ENCODE data around the gene ARHGAP24.

ARHGAP24 gene

DNA sequence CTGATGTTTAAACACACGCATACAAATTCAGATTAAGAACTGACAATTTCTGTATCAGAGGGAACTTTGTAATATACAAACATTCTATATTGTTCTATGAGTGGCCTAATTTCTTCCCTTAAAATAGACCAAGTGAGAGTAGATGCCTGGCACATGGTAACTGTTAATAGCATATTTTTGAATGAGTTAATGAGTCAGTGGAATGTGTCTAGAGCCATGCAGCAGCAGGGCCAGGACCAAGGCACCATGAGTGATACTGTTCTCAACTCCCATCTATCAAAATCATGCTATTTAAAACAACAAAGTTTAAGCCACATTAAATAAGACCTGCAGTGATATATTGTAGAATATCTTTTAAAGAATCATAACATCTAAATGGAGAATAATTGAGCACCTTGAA is 98.3 kb downstream of the ARHGAP24 start:
- Histone ChIP-seq H3K27me3 (ENCODE audit: control insufficient read depth in 2 of 2, insufficient read depth in 2 of 2, low read length in 2 of 2) (no peaks in the 10 kb centered on the region), H3K36me3 (ENCODE audit: control insufficient read depth in 2 of 2, insufficient read depth in 2 of 2, low read length in 2 of 2) (no peaks in the 10 kb centered on the region), H3K27ac (ENCODE audit: low read depth in 2 of 2, low read length in 2 of 2) (no peak overlapping the region), H3K9ac (ENCODE audit: low read depth in 1 of 2, low read length in 2 of 2) (no peak overlapping the region), H3K9me3 (ENCODE audit: control insufficient read depth in 2 of 2, low read length in 2 of 2) (no peaks in the 10 kb centered on the region), H3K4me1 (ENCODE audit: control insufficient read depth in 2 of 2, insufficient read depth in 2 of 2, low read length in 2 of 2) (no peaks in the 10 kb centered on the region), H3K4me3 (ENCODE audit: low read length in 2 of 2) (no peak overlapping the region)

DNA sequence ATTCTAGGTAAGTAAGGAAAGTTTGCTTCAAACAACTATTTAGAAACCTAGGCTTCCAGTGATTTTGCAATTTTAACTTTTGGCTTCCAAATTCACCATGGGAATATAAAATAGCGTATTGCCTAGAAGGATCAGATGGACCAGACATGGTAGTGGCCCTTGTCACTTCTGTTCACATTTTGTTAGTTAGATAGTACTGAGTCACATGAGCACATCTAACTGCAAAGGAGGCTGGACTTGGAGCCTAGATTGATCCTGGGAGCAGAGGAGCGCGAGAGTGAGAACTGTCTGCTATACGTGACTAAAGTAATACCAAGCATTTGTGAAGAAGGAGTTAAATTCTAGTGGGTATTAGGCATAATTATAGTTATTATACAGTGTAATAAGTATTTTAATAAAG is 102.4 kb downstream of the ARHGAP24 start:
- no peaks in the 10 kb centered on the region for H3K9me3 ChIP-seq (ENCODE audit: control insufficient read depth in 2 of 2, low read length in 2 of 2)
- no peaks in the 10 kb centered on the region for H3K4me1 ChIP-seq (ENCODE audit: control insufficient read depth in 2 of 2, insufficient read depth in 2 of 2, low read length in 2 of 2)
- H3K36me3 ChIP-seq (ENCODE audit: control insufficient read depth in 2 of 2, insufficient read depth in 2 of 2, low read length in 2 of 2): no peaks in the 10 kb centered on the region
- H3K9ac ChIP-seq (ENCODE audit: low read depth in 1 of 2, low read length in 2 of 2): no peak overlapping the region
- no peak overlapping the region for H3K4me3 ChIP-seq (ENCODE audit: low read length in 2 of 2)
- H3K27me3 ChIP-seq (ENCODE audit: control insufficient read depth in 2 of 2, insufficient read depth in 2 of 2, low read length in 2 of 2): no peaks in the 10 kb centered on the region
- H3K27ac ChIP-seq (ENCODE audit: low read depth in 2 of 2, low read length in 2 of 2): no peak overlapping the region

DNA sequence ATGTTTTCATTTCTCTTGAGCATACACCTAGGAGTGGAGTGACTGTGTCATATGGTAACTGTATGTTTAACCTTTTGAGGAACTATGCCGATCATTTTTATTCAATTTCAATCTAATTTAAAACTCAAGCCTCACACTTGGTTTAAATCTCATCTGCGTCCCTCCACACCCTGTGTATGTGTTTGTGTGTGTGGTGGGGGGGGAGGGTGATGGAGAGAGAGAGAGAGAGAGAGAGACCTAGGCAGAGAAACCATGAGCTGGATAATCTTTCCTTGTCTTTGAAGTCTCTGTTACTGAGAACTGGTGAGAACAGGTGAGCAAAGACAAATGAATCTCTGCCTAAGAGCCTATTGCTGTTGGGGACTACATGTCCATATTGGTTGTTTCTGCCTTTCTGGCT is 105.0 kb downstream of the ARHGAP24 start:
- H3K4me1 ChIP-seq (ENCODE audit: control insufficient read depth in 2 of 2, insufficient read depth in 2 of 2, low read length in 2 of 2): no peaks in the 10 kb centered on the region
- H3K36me3 ChIP-seq (ENCODE audit: control insufficient read depth in 2 of 2, insufficient read depth in 2 of 2, low read length in 2 of 2): no peaks in the 10 kb centered on the region
- H3K9ac ChIP-seq (ENCODE audit: low read depth in 1 of 2, low read length in 2 of 2): no peak overlapping the region
- no peak overlapping the region for H3K27ac ChIP-seq (ENCODE audit: low read depth in 2 of 2, low read length in 2 of 2)
- no peaks in the 10 kb centered on the region for H3K27me3 ChIP-seq (ENCODE audit: control insufficient read depth in 2 of 2, insufficient read depth in 2 of 2, low read length in 2 of 2)
- no peak overlapping the region for H3K4me3 ChIP-seq (ENCODE audit: low read length in 2 of 2)
- H3K9me3 ChIP-seq (ENCODE audit: control insufficient read depth in 2 of 2, low read length in 2 of 2): no peaks in the 10 kb centered on the region

DNA sequence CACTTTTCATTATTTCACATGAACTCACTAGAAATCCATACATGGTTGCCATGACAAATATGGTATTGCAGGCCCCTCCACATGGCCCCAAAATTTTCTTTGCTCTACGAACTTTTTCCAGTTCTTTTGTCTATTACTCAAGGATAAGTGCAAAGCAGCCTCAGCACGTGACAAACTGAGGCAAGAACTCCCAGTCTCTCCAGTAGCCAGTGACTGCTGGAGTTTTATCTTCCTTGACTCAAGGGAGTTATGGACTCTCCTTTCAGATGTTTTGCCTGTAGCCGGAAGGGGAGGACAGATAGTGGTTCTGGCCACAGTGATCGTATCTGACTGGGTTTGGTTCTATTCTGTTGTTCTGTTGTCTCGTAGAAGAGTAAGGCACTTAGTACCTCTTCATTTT is 105.5 kb downstream of the ARHGAP24 start:
- Histone ChIP-seq H3K9me3 (ENCODE audit: control insufficient read depth in 2 of 2, low read length in 2 of 2) (no peaks in the 10 kb centered on the region), H3K27ac (ENCODE audit: low read depth in 2 of 2, low read length in 2 of 2) (no peak overlapping the region), H3K4me3 (ENCODE audit: low read length in 2 of 2) (no peak overlapping the region), H3K36me3 (ENCODE audit: control insufficient read depth in 2 of 2, insufficient read depth in 2 of 2, low read length in 2 of 2) (no peaks in the 10 kb centered on the region), H3K27me3 (ENCODE audit: control insufficient read depth in 2 of 2, insufficient read depth in 2 of 2, low read length in 2 of 2) (no peaks in the 10 kb centered on the region), H3K4me1 (ENCODE audit: control insufficient read depth in 2 of 2, insufficient read depth in 2 of 2, low read length in 2 of 2) (no peaks in the 10 kb centered on the region), H3K9ac (ENCODE audit: low read depth in 1 of 2, low read length in 2 of 2) (no peak overlapping the region)

DNA sequence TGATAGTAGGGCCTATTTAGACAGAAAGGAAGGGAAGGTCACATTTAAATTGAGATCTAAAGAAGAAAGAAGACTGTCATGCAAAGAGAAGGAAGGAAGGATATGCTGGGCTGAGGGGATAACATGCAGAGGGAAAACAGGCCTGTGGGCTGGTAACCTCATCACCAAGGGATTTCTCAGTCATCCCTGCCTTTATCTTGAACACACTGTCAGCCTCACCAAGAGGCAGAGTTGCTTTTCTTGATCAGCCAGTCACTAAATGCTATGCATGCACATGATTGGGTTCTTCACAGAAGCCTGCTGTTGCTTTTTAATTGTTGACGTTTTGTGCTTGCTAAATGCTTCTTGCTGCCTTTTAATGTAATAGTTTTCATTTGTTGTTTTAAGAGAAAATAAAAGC is 113.0 kb downstream of the ARHGAP24 start:
- Histone ChIP-seq H3K9ac (ENCODE audit: low read depth in 1 of 2, low read length in 2 of 2) (no peak overlapping the region), H3K36me3 (ENCODE audit: control insufficient read depth in 2 of 2, insufficient read depth in 2 of 2, low read length in 2 of 2) (no peaks in the 10 kb centered on the region), H3K4me3 (ENCODE audit: low read length in 2 of 2) (no peak overlapping the region), H3K4me1 (ENCODE audit: control insufficient read depth in 2 of 2, insufficient read depth in 2 of 2, low read length in 2 of 2) (no peaks in the 10 kb centered on the region), H3K9me3 (ENCODE audit: control insufficient read depth in 2 of 2, low read length in 2 of 2) (no peaks in the 10 kb centered on the region), H3K27ac (ENCODE audit: low read depth in 2 of 2, low read length in 2 of 2) (no peak overlapping the region), H3K27me3 (ENCODE audit: control insufficient read depth in 2 of 2, insufficient read depth in 2 of 2, low read length in 2 of 2) (no peaks in the 10 kb centered on the region)

DNA sequence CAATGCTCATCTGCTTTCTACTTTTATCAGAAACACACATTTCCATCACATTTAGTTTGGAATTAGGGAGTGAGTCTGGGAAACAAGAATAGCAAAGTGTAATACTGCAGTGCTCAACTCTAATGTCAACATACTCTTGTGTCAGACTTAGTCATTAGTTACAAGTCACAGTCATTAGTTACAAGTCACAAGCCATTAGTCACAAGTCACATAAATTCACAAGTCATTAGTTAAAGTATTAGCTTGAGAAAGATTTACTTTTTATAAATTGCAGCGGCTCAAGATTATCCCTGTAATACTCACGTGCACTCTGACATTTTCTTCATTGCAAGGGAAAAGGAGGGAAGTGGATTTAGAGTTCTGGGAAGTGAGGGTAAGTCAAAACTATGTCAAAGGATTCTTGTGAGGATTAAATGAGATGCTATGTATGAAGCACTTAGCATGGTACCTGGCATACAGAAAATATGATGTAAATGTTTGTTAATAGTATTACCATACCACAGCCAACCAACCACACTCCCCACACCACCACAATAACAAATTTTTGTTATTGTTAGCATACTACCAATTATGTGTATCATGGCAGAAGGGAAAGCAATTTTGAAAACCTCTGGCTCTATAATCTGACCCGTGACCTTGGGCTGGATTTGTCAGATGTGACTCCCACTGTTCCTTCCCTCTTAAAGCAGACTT is 116.6 kb downstream of the ARHGAP24 start:
- Histone ChIP-seq H3K4me3 (ENCODE audit: low read length in 2 of 2) (no peak overlapping the region), H3K9me3 (ENCODE audit: control insufficient read depth in 2 of 2, low read length in 2 of 2) (no peaks in the 10 kb centered on the region), H3K36me3 (ENCODE audit: control insufficient read depth in 2 of 2, insufficient read depth in 2 of 2, low read length in 2 of 2) (no peaks in the 10 kb centered on the region)

DNA sequence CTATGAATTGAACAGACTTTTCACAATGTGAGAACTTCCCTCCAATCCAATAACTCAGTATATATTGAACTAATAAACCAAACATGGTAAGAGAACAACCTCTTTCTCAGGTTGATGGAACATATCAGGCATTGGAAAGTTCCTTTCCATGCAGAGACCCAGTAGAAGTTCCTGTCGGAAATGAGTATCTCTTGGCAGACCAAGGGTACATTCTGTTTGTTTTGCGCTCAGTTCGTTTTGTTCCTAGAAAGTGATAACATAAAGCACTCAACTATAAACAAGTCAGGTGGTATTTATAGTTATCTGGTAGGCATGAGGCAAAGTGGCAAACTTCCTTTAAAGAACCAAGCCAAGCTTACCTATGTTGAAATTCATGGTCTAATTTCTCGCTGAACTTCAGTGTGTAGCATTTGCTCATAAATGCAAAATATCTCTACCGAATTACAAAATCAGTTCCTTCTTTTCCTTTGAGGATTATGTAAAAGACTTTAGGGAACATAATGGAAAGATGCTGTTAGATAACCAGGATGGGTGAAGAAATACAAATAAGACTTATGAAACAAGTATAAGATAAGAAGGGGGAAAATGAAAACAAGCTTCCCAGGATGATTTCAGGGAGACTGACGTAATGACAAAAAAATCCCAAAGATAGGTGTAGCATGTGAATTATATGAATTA is 120.3 kb downstream of the ARHGAP24 start:
- no peak overlapping the region for H3K4me3 ChIP-seq (ENCODE audit: low read length in 2 of 2)
- H3K9ac ChIP-seq (ENCODE audit: low read depth in 1 of 2, low read length in 2 of 2): no peak overlapping the region
- H3K36me3 ChIP-seq (ENCODE audit: control insufficient read depth in 2 of 2, insufficient read depth in 2 of 2, low read length in 2 of 2): no peaks in the 10 kb centered on the region
- no peaks in the 10 kb centered on the region for H3K9me3 ChIP-seq (ENCODE audit: control insufficient read depth in 2 of 2, low read length in 2 of 2)
- H3K4me1 ChIP-seq (ENCODE audit: control insufficient read depth in 2 of 2, insufficient read depth in 2 of 2, low read length in 2 of 2): no peaks in the 10 kb centered on the region
- no peaks in the 10 kb centered on the region for H3K27me3 ChIP-seq (ENCODE audit: control insufficient read depth in 2 of 2, insufficient read depth in 2 of 2, low read length in 2 of 2)
- H3K27ac ChIP-seq (ENCODE audit: low read depth in 2 of 2, low read length in 2 of 2): no peak overlapping the region

More for the DNA sequence above, 116.6 kb downstream of the ARHGAP24 start:
- H3K27ac ChIP-seq (ENCODE audit: low read depth in 2 of 2, low read length in 2 of 2): no peak overlapping the region
- H3K27me3 ChIP-seq (ENCODE audit: control insufficient read depth in 2 of 2, insufficient read depth in 2 of 2, low read length in 2 of 2): no peaks in the 10 kb centered on the region
- no peaks in the 10 kb centered on the region for H3K4me1 ChIP-seq (ENCODE audit: control insufficient read depth in 2 of 2, insufficient read depth in 2 of 2, low read length in 2 of 2)
- H3K9ac ChIP-seq (ENCODE audit: low read depth in 1 of 2, low read length in 2 of 2): no peak overlapping the region

DNA sequence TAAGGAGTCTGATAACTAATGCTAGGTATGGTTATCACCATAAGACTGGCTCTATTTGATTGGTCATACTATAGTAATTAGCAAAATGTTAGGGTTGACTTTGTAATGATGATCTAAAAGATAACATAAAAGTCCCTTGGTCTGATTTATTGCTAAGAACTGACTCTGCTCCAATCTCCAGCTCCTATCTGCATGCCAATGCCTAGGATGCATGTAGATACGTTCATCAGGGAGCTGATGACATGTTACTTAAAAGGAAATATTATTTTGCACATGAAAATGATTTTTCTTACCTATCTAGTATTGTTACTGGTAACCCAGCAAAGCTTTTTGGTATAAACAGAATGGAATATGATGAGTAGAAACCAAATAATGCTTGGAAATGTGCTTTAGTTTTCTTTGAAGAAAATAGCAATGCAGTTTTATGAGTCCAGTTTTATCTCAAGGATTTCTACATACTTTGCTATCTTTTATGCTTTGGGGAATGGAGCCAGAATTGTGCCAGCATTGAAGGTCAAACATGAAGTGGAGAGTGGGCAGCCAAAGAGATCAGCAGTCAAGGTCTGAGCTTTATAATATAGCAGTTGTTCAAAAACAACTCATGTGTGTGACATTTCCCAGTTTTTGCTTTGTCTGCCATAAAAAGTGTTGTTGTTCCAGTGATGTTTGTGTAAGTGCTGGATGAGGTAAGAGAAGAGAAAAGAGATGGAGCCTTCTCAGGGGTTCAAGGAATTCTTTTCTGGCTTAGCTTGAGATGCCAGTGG is 121.0 kb downstream of the ARHGAP24 start:
- Histone ChIP-seq H3K4me3 (ENCODE audit: low read length in 2 of 2) (no peak overlapping the region), H3K27me3 (ENCODE audit: control insufficient read depth in 2 of 2, insufficient read depth in 2 of 2, low read length in 2 of 2) (no peaks in the 10 kb centered on the region), H3K4me1 (ENCODE audit: control insufficient read depth in 2 of 2, insufficient read depth in 2 of 2, low read length in 2 of 2) (no peaks in the 10 kb centered on the region), H3K9me3 (ENCODE audit: control insufficient read depth in 2 of 2, low read length in 2 of 2) (no peaks in the 10 kb centered on the region), H3K36me3 (ENCODE audit: control insufficient read depth in 2 of 2, insufficient read depth in 2 of 2, low read length in 2 of 2) (no peaks in the 10 kb centered on the region), H3K9ac (ENCODE audit: low read depth in 1 of 2, low read length in 2 of 2) (no peak overlapping the region), H3K27ac (ENCODE audit: low read depth in 2 of 2, low read length in 2 of 2) (no peak overlapping the region)

DNA sequence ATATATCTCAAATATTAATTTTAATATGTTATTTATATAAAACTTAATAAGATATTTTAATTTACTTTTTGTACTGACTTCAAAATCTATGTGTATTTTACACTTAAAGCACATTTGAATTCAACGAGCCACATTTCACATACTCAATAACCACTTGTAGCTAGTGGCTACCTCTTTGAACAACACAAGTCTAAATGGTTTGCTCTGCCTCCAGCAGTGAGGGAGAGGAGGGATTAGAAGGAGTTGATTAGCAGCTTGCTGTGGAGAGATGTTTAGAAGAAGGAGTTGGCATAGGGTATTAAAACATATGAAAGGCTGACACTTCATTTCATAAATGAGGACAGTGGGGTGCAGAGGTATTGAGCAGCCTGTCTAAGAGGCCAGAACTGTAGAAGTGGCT is 124.0 kb downstream of the ARHGAP24 start:
- H3K9ac ChIP-seq (ENCODE audit: low read depth in 1 of 2, low read length in 2 of 2): no peak overlapping the region
- no peak overlapping the region for H3K4me3 ChIP-seq (ENCODE audit: low read length in 2 of 2)
- H3K27ac ChIP-seq (ENCODE audit: low read depth in 2 of 2, low read length in 2 of 2): no peak overlapping the region
- H3K9me3 ChIP-seq (ENCODE audit: control insufficient read depth in 2 of 2, low read length in 2 of 2): no peaks in the 10 kb centered on the region
- H3K27me3 ChIP-seq (ENCODE audit: control insufficient read depth in 2 of 2, insufficient read depth in 2 of 2, low read length in 2 of 2): no peaks in the 10 kb centered on the region
- no peaks in the 10 kb centered on the region for H3K4me1 ChIP-seq (ENCODE audit: control insufficient read depth in 2 of 2, insufficient read depth in 2 of 2, low read length in 2 of 2)
- H3K36me3 ChIP-seq (ENCODE audit: control insufficient read depth in 2 of 2, insufficient read depth in 2 of 2, low read length in 2 of 2): no peaks in the 10 kb centered on the region

DNA sequence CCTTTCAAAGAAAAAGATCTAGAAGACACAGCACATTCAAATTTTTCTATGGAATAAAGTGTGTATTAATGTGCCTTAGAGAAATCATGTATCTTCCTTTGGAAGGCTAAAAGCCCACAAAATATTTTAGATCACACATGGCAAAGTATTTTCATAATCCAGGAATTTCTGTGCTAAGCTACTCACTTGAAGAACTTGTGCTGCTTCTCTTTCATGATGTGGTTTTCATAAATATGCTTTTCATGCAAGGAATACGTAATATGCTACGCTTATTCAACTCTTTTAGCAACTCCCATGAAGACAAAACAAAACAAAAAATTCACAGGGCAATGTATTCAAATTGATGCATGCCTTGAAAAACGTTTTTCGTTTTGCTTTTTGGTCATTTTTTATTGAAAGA is 125.6 kb downstream of the ARHGAP24 start:
- Histone ChIP-seq H3K4me1 (ENCODE audit: control insufficient read depth in 2 of 2, insufficient read depth in 2 of 2, low read length in 2 of 2) (no peaks in the 10 kb centered on the region), H3K27ac (ENCODE audit: low read depth in 2 of 2, low read length in 2 of 2) (no peak overlapping the region), H3K4me3 (ENCODE audit: low read length in 2 of 2) (no peak overlapping the region), H3K36me3 (ENCODE audit: control insufficient read depth in 2 of 2, insufficient read depth in 2 of 2, low read length in 2 of 2) (no peaks in the 10 kb centered on the region), H3K9ac (ENCODE audit: low read depth in 1 of 2, low read length in 2 of 2) (no peak overlapping the region), H3K27me3 (ENCODE audit: control insufficient read depth in 2 of 2, insufficient read depth in 2 of 2, low read length in 2 of 2) (no peaks in the 10 kb centered on the region), H3K9me3 (ENCODE audit: control insufficient read depth in 2 of 2, low read length in 2 of 2) (no peaks in the 10 kb centered on the region)

Data from mucosa of rectum (tissue), 2 donors.